GM10266 (cell line): ENCODE measurements around the gene DLX2.

Source experiments
- DNase-seq: peaks from one replicate; pipeline ENCODE4 v3.0.0; 2012; ENCODE audit errors: extremely low spot score
- TF ChIP-seq, protein P1 (sequence below): IDR thresholded peaks from 2 replicates; pipeline ENCODE4 v1.5.1; 2012; ENCODE audit warnings: mild to moderate bottlenecking, low read depth; ENCODE audit not compliant: control insufficient read depth, insufficient read depth; ENCODE audit errors: missing control alignments

DLX2 gene

DNA sequence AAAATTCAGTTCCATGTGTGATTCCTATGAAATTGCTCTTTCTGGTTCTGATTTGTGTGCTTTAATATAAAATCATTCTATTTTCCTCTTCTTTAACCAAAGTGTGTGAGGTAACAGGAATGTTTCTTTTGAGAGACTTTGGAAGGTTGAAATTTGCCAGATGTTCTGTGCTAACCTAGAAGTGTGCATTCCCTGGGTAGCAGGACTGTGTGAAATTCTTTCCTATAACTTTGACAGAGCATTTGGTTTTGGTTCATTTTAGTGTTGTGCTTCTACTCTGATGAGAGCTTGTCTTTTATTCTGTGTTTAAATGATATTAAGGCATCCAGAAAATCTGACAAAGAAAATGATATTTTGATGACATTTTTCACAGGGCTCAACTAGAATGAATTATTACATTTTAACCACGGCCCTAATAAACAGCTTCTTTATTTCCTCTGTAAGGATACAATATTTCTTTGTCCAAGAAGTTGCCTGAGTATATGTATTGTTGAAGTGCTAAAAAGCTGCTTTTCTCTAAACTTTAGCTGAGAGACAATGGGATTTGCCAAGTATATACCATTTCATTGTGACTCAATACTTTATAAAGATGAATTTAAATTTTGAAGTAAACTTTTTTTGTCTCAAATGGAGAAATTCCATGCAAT, 52.1 kb downstream of the DLX2 start:
- DNase-seq, result no peak

DNA sequence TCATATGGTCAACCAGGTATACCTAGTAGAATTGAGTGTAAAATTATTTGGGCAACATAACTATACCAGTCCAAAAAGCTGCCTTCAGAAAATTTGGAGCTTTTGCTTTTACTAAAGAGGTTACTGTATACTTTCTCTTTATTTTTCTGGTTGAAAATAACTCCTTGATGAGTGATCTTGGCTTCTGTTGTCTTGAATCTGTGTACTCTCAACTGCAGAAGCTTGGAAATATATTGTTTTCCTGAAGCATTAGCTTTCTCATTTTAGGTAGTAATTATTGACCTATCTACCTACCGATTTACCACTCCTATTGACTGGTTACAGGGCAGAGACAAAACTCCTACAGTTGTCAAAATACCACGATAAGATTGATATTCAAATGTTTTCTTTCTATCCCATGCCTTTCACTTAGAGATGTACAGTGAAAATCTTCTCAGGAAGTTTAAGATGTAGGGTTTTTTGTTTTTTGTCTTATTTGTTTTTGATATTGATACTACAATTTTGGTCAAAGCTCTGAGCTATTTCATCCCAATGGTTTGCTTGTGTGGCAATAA, 53.1 kb downstream of the DLX2 start:
- TF ChIP-seq, protein P1, sequence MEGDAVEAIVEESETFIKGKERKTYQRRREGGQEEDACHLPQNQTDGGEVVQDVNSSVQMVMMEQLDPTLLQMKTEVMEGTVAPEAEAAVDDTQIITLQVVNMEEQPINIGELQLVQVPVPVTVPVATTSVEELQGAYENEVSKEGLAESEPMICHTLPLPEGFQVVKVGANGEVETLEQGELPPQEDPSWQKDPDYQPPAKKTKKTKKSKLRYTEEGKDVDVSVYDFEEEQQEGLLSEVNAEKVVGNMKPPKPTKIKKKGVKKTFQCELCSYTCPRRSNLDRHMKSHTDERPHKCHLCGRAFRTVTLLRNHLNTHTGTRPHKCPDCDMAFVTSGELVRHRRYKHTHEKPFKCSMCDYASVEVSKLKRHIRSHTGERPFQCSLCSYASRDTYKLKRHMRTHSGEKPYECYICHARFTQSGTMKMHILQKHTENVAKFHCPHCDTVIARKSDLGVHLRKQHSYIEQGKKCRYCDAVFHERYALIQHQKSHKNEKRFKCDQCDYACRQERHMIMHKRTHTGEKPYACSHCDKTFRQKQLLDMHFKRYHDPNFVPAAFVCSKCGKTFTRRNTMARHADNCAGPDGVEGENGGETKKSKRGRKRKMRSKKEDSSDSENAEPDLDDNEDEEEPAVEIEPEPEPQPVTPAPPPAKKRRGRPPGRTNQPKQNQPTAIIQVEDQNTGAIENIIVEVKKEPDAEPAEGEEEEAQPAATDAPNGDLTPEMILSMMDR, result no peak
- no peak for DNase-seq

More for the DNA sequence above, 52.1 kb downstream of the DLX2 start:
- TF ChIP-seq, protein P1, result no peak
